ENCODE data around the gene LDLRAD4.

Gene LDLRAD4

DNA sequence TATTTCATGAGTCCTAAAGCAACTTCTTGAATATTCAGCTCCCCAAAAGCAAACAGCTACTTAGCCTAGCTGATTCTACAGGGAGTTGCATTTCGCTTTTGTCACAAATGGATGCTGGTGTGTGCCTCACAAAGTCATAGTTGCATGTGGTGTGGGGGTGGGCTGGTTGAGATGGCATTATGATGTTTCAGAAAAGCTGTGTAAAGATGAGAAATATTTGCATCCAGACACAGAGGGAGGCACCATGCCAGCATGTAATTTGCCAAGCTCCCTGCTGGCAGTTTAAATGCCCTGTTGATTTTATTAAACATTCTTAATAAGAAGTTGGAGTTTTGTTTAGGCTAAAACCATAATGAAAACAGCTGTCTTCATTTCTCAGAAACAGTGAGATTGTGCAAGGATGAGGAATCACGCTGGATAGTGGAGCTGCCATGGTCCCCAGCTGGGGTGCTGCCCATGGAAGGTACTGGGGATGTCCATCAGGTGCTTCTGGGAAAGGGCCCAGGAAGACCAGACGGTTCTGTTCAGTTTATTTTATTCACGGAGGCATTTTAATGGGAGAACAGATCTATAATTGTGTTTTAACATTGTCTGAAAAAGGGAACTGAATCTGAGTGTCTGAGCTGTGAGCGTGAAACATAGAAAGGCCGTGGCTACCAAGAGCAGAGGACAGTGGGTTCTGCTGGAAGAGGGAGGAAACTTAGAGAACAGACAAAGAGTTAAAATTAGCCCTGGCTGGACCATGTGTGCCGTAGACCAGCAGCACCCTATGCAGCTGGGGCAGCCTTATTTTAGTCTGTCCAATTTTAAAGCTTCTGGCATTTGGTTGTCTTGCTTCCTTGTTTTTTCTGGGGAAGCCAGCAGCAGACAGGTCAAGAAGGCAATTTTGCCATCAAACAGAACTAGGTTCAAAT lies 330.7 kb downstream of the LDLRAD4 start:
- DNase-seq (ENCODE audit: low read depth in 3 of 3): no peak

DNA sequence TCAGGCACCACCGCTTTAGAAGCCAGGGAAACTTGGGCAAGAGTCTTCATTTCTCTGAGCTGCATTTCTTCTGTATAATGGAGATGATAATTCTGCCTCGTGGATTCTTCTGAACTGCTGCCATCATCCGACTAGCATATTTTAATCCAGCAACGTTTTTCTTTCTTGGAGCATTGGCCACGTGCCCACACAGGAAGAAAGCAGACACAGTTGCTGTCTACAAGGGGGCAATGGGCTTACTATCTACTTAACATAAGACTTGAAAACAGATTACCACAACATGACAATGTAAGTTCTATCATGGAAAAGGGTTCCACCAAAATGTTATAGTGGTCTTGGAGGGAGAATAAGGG lies 331.3 kb downstream of the LDLRAD4 start:
- no peak for DNase-seq (ENCODE audit: low read depth in 3 of 3)

DNA sequence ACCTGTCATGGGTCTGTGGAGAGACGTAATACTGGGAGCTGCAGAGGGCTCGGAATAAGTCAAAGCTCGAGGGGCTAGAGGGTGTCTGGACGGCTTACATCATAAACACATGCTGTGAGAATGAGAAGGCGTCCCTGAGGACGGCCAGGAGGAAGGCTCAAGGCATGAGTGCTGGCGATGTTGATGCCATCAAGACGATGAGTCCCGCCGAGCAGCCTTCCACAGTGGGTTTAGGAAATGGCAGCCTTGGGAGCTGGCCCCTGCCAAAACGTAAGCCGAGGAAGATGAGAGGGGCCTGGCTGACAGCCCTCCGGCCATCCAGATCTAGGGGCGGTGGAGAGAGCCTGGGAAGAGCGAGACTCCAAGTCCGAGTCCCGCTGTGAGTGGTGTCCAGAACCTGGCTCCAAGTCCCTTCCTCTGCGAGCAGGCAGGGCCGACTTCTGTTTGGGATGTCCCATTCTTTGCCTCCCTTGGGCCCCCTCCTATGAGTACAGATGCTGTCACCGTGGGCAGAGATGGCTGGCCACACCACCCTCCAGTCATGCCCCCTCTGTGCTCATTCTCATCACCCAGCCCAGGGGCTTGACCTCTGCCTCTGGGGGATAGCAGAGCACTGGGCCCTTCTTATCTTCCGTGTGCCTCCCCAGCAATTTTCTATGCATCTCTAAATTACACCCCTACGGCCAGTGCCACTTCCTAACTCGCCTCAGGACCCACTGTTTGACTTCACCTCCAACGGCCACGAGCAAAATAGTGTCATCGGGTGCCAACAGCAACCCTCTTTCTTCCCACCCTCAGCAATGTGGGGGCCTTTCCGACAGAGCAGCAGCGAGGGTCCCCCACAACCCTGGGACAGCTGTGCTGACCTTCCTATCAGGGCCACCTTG lies 332.1 kb downstream of the LDLRAD4 start:
- DNase-seq (ENCODE audit: low read depth in 3 of 3): no peak

DNA sequence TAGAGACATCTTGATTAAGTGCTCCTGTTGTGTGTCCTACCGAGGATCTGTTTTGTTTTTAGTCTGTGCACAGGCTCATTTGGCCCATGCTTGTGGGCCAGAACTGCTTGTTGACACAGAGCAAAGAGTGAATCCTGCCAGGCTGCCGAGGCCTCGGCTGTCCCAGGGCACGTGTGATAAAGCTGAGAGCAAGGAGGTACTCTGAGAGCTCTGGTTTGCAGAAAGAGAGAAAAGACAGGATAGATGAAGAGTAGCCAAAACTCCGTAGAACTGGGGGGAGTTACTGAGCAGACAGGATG lies 332.7 kb downstream of the LDLRAD4 start:
- no peak for DNase-seq (ENCODE audit: low read depth in 3 of 3)

DNA sequence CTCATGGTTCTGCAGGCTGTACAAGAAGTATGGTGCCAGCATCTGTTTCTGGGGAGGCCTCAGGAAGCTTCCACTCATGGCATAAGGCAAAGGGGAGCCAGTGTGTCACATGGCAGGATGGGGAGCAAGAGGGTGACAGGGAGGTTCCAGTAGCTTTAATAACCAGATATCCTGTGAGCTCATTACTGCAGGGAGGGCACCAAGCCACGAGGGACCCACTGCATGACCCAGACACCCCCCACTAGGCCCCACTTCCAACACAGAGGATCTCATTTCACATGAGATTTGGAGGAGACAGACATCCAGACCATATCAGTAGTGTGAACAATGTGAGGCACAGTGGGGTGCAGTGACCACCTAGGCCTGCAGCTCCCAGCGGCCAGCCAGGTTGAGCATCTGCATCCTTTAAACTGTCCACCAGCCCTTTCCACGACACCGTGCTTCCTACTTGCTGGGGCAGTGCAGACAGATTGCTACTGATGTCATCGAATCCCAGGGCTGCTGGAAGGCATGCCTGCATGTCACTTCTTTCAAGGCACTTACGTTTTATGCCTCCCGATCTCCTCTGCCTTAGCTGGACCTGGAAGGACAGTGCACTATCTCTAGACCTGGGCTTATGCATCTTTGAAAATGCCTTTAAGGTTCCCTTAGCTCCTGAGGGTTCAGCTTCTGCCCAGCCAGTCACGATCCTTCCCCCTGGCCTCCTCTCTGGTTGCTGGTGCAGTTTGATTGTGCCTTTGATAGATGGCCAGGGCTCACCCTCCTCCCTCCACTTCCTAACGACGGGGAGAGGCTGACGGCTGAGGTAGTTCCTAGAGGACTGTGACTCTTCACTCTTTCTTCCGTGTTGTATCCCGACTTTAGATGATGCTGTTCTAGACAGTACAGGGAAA lies 333.5 kb downstream of the LDLRAD4 start:
- no peak for DNase-seq (ENCODE audit: low read depth in 3 of 3)

DNA sequence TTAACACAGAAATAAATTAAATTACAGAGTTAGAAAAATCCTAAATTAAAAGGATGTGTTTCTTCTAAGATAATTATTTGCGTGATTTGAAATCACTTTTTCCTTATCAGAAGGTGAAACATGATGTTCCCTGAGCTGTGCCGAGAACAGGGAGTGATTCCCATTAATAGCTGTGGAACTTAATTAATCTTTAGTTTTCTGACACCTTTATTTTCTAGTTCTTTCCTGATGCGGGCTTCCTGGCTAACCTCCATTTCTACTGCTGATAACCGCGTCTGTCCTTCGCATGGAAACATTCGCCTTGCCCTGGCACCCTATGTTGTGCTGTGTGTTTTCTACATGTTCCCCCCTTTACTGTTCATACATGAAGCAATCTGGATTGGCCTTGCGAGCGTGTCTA lies 334.9 kb downstream of the LDLRAD4 start:
- DNase-seq (ENCODE audit: low read depth in 3 of 3): no peak

DNA sequence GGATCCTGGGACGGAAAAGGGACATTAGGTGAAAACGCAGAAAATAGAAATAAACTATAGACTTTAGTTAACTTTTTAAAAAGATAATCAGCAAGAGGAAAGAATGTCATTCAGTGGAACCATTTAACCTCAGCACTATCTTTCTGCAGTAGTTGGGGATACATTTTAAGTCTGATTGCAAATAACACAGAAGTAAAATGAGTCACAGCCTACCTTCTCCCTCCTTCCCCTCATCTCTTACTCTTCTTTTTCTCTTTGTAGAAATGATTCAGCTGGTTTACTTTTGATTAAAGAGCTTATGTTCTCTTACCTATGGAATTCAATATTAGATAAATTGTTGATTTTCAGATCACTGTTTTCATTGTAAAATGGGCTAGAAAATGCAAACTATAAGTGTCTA lies 336.6 kb downstream of the LDLRAD4 start:
- DNase-seq (ENCODE audit: low read depth in 3 of 3): no peak

DNA sequence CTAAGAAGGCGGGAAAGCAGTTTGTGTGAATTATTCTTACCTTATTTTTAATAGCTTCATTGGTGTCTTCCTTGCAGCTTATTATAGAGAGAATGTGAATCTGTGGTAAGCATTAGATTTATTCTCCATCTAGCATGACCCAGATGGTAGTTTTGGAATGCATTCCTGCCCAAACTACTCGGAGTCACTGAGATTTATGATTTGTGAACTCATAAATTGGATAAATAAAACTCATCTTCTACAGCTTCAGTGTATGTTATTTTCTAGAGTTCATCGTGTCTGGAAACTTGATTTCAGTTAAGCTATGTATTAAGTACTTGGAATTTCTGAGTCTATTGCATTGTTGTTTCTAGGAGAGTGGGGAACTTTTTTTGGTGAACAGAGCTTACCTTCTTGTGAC lies 337.3 kb downstream of the LDLRAD4 start:
- no peak for DNase-seq (ENCODE audit: low read depth in 3 of 3)

DNA sequence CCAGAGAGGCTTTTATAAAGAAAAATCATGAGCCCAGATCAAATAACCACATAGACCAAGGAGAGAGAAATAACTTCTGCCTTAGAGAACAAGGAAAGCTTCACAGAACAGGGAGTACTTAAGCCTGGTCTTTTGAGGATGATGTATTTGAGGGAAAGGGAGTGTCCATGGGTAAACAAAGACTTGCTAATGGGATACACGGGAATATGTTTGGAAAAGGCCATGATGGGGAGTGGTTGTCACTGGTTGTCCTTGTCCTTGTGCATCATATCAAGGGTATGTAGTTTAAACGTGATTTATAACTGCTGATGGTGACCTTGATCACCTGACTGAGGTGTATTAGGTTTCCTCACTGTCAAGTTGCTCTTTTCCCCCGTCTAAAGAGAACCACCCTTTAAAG lies 337.9 kb downstream of the LDLRAD4 start:
- DNase-seq (ENCODE audit: low read depth in 3 of 3): no peak

DNA sequence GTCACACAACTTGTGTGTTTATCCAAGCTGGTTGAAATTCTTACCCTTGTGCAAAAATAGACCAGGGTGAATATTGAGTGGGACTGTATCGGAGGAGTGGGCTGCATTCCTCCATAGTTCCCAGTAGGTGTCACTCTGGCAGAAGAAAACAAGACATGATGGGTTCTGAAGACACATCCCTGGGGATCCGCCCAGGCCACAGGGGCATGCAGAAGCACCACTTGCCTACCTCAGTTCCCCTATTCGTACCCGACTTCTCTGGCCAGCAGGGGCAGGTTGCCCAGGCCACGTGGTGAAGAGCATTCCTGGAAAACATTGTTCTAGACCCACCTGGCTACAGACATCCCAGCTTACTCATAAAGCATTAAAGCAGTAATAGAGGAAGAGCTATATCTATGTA lies 339.6 kb downstream of the LDLRAD4 start:
- DNase-seq (ENCODE audit: low read depth in 3 of 3): no peak

DNA sequence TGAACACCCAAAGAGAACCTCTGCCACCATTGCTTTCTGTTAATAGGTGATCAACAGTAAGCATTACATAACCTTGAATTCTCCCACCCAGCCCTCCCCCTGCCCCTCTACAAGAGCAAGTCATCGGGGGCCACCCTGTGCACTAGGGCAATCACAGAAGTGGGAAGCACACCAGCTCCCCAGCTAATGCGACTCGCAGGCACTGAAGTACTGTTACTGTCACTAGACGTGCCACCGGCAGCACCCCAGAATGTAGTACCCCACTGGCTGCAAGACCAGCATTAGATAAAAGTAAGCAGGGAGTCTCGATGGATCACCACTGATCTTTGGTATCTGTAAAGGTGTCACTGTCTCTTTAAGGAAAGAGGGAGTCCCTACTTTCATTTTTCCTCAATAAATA lies 340.2 kb downstream of the LDLRAD4 start:
- no peak for DNase-seq (ENCODE audit: low read depth in 3 of 3)

DNA sequence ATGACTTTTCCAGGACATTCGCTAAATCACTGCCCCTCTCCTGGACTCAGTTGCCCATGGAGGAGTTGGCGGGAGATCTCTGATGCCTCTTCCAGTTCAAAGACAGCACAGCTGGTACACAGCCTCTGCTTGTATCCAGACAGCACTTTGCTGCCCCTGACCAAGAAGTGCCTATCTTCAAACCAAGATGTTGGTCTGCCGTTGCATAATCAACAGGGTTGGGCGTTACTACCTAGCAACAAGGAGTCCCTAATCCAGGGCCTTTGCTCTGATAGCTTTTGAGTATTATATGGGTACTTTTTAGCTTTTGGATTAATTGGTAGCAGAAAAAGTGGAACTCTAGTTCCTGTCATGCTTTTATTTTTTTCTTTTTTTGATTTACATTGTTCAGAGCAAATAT lies 341.2 kb downstream of the LDLRAD4 start:
- no peak for DNase-seq (ENCODE audit: low read depth in 3 of 3)

DNA sequence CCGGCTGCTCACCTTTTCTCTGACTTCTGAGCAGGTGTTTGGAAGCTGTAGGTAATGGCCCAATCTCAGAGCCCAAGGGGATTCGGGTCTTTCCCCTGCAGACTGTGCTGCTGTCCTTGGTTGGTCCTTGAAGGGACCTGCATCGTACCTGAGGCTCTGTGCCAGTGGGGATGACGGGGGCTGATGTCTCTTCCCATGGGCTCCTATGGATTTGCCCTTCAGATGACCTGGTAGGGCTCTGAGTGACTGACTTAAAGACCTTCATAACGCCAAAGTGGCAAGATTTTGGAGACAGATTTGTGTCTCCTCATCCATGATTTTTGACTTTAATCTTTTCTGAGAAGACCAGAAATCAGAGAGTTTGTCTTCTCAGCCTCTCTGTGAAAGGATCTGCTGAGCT lies 341.7 kb downstream of the LDLRAD4 start:
- no peak for DNase-seq (ENCODE audit: low read depth in 3 of 3)

DNA sequence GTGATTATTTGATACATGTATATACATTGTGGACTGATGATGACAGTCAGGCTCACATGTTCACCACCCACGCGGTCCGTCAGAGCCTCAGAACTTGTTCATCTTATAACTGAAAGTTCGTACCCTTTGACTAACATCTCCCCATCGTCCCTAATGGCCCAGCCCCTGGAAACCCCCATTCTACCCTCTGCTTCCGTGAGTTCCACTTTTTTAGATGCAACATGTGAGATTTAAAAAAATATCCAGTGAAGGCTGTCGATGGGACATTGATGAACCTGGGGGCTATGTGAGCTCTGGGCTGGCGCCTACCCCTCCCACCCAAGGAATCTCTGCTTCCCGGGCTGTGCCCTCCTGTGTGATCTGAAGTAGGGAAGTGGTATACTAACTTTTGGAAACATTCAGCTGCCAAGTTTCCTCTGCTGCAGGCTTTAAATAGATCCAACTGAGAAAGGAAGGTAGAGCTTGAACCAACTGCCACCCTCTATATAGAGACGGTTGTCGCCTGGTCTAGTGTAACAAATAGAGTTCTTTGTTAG lies 344.0 kb downstream of the LDLRAD4 start:
- peak; percentile 75 to 92 (median 82) for DNase-seq (ENCODE audit: low read depth in 3 of 3)

DNA sequence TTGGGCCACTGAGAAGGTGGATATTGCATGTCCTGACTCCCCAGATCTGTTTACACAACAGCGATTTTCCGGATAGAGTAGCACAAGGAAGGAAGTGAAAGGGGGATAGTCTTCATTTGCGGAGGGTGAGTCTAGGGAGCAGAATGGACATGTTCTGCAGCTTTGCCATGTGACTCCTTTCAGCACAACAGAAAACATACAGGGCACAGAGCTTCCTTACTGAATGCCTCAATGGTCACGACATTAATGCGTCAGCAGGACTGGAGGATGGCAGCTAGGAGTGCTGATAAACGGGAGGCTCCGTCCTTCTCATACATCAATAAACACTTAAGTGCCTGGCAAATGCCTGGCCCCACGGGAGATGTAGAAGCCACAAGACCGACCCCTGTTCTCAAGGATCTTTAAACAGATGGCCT lies 344.8 kb downstream of the LDLRAD4 start:
- no peak for DNase-seq (ENCODE audit: low read depth in 3 of 3)

DNA sequence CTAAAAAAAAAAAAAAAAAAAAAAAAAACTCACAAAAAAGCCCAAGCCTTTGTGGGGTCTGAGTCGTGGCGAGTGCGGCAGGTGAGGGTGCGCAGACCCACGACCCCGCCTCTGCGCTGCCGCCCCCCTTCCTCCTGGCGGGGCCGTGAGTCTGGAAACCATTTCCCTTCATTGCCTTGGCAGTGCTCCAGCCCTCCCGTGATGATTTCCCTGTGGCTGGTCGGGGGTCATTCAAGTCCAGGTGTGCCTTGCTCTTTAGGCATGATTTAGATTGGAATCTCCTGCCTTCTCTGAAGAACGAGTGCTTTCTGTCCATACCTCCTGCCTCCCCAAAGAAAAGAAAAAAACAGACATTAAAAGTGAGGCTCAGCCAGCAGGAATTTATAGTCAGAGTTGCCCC lies 346.0 kb downstream of the LDLRAD4 start:
- no peak for DNase-seq (ENCODE audit: low read depth in 3 of 3)

DNA sequence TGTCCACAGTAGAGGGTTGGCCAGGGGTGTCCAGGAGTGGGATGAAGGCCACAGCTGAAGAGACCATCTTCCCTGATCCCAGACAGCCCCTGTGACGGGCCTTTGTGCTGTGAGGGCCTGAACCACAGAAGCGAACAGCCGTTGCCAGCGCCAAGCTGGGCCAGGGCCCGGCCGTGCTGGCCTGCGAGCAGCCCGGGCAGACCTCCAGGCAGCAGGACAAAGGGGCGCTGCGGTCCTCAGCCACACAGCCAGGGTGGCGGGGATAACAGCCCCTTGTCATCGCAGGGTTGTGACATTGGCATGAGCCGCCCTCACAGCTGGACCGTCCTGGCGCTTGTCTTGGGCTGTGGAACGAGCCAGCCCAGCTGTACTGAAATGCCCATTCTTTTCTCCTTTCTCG lies 346.7 kb downstream of the LDLRAD4 start:
- no peak for DNase-seq (ENCODE audit: low read depth in 3 of 3)

DNA sequence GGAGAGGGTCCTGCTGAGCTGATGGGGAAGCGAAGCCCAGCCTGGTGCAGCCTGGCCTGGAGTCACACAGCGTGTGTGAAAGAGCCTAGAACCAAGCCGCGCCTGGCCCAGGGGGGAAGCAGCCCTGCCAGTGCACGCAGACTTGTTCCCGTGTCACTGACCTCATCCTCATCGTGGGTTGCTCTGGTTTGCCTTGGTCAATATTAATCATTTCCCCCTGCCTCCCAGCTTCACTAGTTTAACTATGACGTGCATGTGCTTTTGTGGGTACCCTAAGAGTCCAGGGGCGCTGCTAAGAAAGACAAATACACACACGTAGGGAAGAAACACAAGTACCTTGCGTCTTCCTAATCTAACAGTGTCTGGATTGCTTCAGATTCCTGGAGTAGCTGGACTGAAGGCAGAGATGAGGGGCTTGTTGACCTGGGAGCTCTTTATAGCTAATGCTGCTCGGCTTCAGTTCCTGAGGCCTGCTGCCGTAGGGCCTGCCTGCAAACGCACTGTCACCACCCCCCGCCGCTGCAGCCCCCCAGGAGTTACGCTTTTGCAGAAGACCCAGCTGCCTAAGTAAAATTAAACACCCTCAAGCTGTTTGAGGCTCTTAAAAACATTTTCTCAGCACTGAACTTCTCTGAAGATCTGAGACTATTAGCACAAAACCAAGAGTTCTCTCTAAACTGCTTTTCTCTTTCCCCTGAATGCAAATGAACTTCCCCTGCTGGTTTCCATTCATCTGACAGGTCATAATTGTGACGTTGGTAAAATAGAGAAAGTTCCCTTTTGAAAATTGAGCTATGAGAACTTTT lies 348.6 kb downstream of the LDLRAD4 start:
- no peak for DNase-seq (ENCODE audit: low read depth in 3 of 3)

DNA sequence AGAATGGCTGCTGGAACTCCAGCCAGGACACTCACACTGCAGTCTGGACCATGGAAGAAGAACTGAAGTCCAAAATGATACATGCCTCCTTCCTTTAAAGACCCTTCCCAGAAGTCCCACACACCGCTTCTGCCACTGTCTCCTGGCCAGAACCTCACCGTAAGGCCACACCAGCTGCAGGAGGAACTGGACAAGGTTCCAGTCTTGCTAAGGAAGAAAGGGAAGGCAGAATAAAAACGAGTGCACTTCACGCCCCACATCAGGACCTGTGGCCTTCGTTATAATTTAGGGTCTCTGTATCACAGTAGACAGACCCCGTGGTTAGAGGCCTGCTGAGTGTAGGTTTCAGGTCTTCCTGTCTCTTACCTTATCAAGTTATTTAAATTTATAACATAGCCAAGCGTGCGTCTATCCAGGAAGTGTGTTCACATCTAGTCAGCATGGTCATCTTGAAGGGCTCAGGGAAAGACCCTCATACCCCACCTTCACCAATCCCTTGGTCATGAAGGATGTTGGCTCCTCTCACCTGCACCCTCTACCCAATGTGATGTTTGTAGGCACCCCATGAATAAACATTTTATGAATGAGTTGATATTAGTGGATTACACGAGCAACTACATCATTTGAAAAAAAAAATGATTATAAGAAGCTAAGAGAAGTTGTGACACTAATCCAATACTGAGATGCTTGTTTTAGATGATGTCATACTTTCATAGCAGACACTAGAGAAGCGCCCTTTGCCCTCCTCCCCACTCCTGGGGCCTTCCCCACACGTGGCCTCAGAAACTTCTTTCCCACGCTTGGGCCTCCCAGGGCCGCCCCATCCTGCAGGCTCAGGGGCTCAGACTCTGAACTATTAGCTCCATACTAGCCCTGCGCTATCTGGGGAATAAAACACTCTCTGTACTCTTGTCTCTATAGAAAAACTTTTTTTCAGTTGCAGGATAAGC lies 350.2 kb downstream of the LDLRAD4 start:
- DNase-seq (ENCODE audit: low read depth in 3 of 3): peak; percentile 19 to 61 (median 24)

DNA sequence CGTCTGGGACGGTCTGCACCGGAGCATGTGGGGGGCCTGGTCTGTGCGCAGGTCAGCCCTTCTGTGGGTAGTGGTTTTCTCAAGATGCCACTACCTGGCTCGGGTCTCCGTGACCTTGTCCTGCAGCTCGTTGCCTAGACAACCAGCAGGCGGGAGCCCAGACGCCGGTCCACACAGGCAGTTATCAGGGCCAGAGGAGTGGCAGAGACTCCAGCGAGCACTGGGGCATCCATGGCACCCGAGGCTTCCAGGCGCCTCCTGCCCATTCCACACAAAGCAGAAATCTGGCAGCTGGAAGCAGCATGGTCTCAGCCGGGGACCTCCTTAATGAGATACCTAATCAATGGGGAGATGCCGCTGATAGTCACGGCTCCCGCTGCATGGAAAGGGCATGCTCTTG lies 351.7 kb downstream of the LDLRAD4 start:
- DNase-seq (ENCODE audit: low read depth in 3 of 3): no peak
